NCI-H2081 (cell line): Measurements from ENCODE around the gene CUL2.
"Not testable (repeated sequence)": the region's sequence is repeated elsewhere in the genome, so short reads cannot be mapped to it uniquely, and the experiment has no call there.

Source experiments
- DNase-seq, 2 experiments: peaks; one replicate each; lab custom pipeline; 2025; lab: John Stamatoyannopoulos, UW

Gene CUL2

GRCh38 chr10:35090162-35090954, at the start of gene CUL2:
TSS of gene CUL2 (minus strand) at chr10:35090341. CDS start at chr10:35071317, 19,024 bp downstream.
- peak; percentile 81 to 89 for DNase-seq

DNA sequence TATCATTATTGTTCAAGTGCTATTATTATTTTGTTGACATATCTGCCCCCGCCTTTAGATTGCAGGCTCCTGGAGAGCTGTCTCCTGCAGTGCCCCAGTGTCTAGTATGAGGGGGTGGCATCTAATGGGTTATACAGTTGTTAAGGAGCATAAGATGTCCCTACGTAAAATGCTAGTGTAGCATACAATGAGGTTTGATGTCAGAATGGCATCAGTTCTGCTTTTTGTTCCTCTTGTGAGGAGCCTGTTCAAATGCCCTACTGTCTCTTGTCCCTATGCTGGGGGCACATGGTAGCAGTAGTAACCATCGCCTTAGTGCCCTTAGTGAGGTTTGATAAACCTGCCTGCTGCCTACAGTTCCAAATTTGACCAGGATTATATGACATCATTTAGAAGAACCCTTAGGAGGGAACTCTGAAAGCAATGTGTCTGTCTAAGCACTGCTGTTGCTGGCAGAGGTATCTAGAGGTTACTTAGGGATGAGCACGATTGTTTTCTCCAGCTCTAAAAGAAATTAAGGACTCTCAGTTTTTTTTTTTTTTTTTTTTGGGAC, 46.2 kb upstream of the CUL2 start:
- DNase-seq: no peak

DNA sequence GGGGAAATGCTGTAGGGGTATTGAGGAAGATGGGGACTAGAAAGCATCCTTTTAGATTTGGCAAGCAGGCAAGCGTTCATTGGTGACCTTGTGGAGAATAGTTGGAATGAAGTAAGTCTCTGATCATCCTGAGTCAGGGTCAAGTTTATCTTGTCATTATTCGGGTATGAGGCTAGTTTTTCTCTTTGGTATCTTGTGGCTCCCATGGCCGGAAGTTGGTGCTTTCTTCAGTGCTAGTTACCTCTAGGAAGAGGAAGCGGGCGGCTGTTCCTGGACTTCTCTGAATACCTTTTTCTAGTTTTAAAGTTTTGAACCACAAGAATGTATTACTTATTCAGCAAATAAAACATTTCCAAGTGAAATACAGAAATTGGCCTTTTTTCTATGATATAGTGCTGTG, 45.7 kb upstream of the CUL2 start:
- no peak for DNase-seq

GRCh38 chr10:35133586-35133985, 43.4 kb upstream of the CUL2 start:
- no peak for DNase-seq

DNA sequence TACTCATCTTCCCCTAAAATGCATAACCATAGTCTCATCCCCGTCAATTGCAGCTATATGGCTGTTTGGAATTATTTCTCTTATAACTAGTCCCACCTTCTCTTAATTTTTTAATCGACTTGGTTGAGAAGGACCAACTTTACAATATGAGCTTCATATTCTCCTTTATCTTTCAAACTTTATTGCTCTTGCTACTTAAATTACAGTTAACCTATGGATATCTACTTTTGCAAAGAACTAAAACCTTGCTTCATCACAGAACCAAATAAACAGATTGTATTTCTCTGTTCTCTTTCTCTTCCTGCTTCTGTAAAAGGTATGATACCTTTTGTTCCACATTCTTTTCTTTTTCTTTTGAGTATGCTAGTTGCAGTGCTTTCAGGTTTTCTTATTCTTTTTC, 42.6 kb upstream of the CUL2 start:
- no peak for DNase-seq

DNA sequence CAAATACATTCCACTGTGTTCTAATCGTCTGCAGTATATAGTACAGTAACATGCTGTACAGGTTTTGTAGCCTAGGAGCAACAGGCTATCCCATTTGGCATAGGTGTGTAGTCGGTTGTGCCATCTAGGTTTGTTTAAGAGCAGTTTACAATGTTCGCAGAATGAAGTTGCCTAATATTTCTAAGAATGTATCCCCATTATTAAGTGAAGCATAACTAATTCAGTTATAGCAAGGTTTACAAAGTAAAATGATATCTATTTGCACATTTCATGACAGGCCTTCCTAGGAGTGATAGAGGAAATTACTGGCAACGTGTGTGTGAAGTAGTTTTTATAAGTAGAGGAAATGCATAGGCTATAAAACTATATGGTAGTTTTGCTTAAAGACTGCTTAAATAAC, 40.5 kb upstream of the CUL2 start:
- no peak for DNase-seq

GRCh38 chr10:35129185-35129674, 39.1 kb upstream of the CUL2 start:
- DNase-seq: no peak

DNA sequence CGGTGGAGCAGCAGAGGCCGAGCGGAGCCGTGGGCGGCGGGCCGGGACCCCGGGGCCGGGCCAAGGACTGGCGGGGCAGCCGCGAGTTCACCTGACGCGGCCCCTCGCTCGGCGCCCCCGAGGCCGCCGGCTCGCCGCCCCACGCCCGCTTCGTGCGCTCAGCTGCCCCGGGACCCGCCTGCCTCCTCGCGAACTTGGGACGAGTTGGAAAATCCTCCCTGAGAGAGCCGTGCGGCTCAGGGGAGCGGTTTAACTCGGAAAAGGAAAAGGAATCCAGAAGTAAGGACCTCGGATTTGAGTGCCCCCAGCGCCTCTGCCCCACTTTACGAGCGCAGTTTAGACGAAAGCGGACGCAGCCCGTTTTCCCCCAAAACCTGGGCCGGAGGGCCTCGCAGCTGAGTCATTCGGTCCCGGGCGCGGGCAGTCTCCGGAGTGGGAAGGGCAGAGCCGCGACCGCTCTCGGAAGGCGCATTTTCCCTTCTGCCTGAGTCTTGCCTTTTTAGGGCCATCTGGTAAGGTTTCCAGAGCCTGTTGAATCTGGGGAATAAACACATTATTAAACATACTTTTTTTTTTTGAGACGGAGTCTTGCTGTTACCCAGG, 37.2 kb upstream of the CUL2 start:
- DNase-seq: no peak

GRCh38 chr10:35126530-35127288, 36.6 kb upstream of the CUL2 start, which contains the start of gene CREM:
TSS of gene CREM (plus strand) at chr10:35126846. CDS start at chr10:35137836, 10,990 bp downstream.
- peak; percentile 87 to 97 for DNase-seq

- no peak for DNase-seq
These were observed 36.0 kb upstream of the CUL2 start for GRCh38 chr10:35126062-35126529.

DNA sequence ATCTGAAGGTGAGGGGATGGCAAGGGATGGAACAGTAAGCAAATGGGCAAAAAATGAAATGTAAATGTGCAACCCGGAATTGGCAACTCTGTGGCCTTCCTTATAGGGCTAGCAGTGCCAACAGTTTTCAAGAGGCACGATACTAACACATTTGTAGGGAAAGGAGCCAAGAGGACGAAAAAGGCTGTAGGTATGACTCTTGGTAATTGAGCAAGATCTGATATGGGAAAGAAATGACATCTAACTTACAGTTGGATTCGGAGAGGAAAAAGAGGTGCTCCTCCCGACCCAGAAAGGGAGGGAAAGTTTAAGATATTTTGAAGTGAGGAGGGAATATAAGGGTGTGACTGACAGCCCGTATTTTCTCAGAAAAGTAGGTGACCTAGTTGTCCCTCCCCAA, 34.4 kb upstream of the CUL2 start:
- DNase-seq: no peak

DNA sequence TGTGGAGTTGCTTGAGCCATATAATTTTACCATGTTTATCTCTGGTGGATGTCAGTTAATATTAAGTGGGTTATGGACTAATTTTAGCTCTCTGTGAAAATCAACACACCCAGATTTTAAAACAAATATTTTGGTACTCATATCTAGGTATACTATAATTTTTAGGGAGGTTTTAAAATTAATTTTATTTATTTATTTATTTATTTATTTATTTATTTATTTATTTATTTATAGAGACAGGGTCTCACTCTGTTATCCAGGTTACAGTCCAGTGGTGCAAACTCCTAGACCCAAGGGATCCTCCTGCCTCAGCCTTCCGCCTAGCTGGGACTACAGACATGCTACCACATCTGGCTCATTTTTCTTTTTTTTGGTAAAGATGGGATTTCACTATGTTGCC, 29.2 kb upstream of the CUL2 start:
- no peak for DNase-seq

GRCh38 chr10:35112571-35112970, 22.4 kb upstream of the CUL2 start:
- no peak for DNase-seq

- DNase-seq: no peak
These were observed 13.7 kb upstream of the CUL2 start for GRCh38 chr10:35103882-35104281.

GRCh38 chr10:35097510-35097909, 7.4 kb upstream of the CUL2 start:
- no peak for DNase-seq

GRCh38 chr10:35096312-35096711, 6.2 kb upstream of the CUL2 start:
- DNase-seq: no peak

DNA sequence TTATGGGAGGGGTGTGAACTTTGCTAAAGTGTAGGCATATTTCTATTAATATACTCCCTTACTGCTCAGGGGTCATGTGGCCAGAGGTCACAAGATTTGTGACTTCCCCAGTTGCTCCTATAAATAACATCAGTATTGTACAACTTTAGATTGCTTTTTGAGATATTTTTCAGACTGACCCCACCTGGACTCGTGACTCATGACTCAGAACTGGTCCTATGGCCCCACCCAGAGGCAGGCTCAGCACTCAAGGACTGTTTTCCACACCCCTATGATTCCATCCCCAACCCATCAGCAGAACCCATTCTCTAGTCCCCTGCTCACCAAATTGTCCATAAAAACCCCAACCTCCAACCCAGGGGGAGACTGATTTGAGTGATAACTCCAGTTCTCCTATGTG, 2.7 kb upstream of the CUL2 start:
- no peak for DNase-seq

GRCh38 chr10:35091994-35092790, 2.1 kb upstream of the CUL2 start:
- no peak for DNase-seq

DNA sequence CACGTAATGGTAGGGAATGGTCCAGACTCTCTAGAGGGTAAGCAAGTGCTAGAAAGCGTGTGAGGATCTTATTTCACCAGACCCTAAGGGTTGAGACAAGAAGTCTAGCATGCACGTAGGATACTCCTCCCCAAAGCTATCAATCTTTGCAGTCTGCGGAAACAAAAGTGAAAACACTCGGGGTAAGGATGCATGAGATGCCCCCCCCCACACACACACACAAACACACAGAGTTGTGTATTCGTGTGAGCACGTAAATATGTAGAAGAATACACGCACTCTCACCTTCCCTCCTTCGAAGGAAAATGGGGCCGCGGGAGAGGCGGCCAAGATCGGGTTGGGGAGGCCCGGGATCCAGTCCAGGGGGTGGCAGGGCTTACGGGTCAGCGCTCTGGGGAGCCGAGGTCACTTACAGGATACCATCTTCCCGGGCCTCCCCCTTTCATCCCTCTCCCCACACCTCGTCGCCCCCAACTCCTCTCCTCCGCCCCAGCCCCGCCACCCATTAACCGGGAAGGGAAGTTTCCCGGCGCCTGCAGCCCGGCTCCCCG, 455 bp downstream of the CUL2 start:
- peak in 1 of 2 experiments; percentile 1 for DNase-seq

DNA sequence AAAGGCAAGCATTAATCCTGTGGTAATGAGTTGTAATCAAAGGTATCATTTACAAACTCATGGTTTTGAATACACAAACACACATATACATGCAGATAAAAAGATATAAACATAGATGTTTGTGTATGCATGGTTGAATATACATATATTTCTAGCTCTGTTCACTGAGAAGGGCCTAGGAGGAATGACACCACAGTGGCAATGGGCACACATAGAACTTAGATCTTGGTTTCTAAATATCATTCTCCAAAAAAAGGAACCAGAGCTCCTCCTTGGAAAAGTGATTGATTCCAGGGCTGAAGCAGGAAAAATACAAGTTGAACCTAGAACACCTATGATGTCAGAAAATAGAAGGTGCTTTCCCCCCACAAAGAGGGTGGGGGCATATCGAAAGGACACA, 6.9 kb downstream of the CUL2 start:
- no peak for DNase-seq

GRCh38 chr10:35080261-35080660, 9.9 kb downstream of the CUL2 start:
- not testable (repeated sequence) for DNase-seq
